ENCODE results near the gene KRTAP5-9.
"Not testable (repeated sequence)": the region's sequence is repeated elsewhere in the genome, so short reads cannot be mapped to it uniquely, and the experiment has no call there.

KRTAP5-9 gene

DNA sequence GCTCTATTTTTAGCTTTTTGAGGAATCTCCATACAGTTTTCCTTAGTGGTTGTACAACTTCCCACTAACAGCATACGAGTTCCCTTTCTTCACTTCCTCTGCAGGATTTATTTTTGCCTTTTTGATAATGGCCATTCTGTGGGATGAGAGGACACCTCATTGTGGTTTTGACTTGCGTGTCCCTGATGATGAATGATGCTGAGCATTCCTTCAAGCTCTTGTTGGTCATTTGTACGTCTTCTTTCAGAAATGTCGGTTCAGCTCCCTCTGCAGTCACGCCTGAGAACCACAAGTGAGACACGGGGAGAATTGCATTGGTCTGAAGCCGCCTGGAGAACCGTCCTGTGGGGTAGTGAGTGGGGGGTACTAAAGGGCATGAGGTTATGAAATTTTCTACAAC lies 15.2 kb downstream of the KRTAP5-9 start:
- DNase-seq (ENCODE audit: low spot score) = peak; percentile 88
- in situ Hi-C loops (cut with MboI; ENCODE audit: low pct_unique_long_range_greater_than_20kb, low sequenced_read_pairs, unreplicated experiment) = loop anchor here (5.0 kb wide), 1 partner anchor 36 kb away; the partner anchor contains the start of gene KRTAP5-7
- TF ChIP-seq CTCF (IDR thresholded peaks at IDR 0.05; ENCODE audit: extremely low read depth, insufficient read depth, missing control alignments) = peak; percentile 80

DNA sequence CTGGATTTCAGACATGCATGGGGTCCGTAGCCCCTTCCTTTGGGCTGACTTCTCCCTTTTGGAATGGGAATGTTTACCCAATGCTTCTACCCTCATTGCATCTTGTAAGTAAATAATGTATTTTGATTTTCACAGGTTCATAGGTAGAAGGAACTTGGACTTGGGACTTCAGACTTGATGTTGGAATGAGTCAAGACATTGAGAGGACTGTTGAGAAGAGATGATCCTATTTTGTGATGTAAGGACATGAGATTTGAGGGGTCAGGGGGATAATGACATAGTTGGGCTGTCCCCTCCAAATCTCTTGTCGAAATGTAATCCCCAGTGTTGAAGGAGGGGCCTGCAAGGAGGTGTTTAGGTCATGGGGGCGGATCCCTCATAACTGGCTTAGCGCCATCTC lies 16.2 kb downstream of the KRTAP5-9 start:
- in situ Hi-C loops (cut with MboI; ENCODE audit: low pct_unique_long_range_greater_than_20kb, low sequenced_read_pairs, unreplicated experiment) = loop anchor here (5.0 kb wide), 1 partner anchor 37 kb away; the partner anchor contains the start of gene KRTAP5-7
- DNase-seq (ENCODE audit: low spot score) = no peak
- TF ChIP-seq CTCF (IDR thresholded peaks at IDR 0.05; ENCODE audit: extremely low read depth, insufficient read depth, missing control alignments) = no peak

- in situ Hi-C loops (cut with MboI; ENCODE audit: low pct_unique_long_range_greater_than_20kb, low sequenced_read_pairs, unreplicated experiment) = no loop called here
- TF ChIP-seq CTCF (IDR thresholded peaks at IDR 0.05; ENCODE audit: extremely low read depth, insufficient read depth, missing control alignments) = no peak
- no peak for DNase-seq (ENCODE audit: low spot score)
Measured at GRCh38 chr11:71565263-71565662, 17.0 kb downstream of the KRTAP5-9 start, which contains the start of gene KRTAP5-10. TSS of gene KRTAP5-10 (plus strand) at chr11:71565563. CDS start at chr11:71565588, 25 bp downstream.

DNA sequence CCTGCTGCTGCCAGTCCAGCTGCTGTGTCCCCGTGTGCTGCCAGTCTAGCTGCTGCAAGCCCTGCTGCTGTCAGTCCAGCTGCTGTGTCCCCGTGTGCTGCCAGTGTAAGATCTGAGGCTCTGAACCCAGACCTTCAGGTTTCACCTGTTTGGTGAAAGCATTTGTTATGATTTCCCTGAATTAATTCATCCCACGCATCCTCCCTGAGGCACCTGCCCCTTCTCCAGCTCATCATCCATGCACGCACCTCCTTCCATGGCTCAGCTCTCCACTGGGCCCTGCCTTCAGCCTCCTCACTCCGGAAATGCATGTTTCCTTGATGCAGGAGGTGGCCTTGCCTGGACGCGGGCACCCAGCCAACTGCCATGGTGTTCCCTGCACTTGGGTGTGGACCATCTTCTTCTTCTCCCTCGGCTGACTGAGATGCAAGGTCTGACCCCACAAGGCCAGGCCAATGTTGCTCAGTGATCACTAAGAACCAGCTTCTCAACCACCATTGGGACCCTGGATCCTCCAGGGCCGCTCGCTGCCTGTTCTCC lies 17.9 kb downstream of the KRTAP5-9 start:
- TF ChIP-seq CTCF (IDR thresholded peaks at IDR 0.05; ENCODE audit: extremely low read depth, insufficient read depth, missing control alignments) = no peak
- in situ Hi-C loops (cut with MboI; ENCODE audit: low pct_unique_long_range_greater_than_20kb, low sequenced_read_pairs, unreplicated experiment) = no loop called here

GRCh38 chr11:71566626-71567599 lies 18.7 kb downstream of the KRTAP5-9 start:
- in situ Hi-C loops (cut with MboI; ENCODE audit: low pct_unique_long_range_greater_than_20kb, low sequenced_read_pairs, unreplicated experiment); DNase-seq (ENCODE audit: low spot score): not testable (repeated sequence)

More for the DNA sequence above, 17.9 kb downstream of the KRTAP5-9 start:
- no peak for DNase-seq (ENCODE audit: low spot score)

GRCh38 chr11:71567633-71568032 lies 19.4 kb downstream of the KRTAP5-9 start:
- DNase-seq (ENCODE audit: low spot score); in situ Hi-C loops (cut with MboI; ENCODE audit: low pct_unique_long_range_greater_than_20kb, low sequenced_read_pairs, unreplicated experiment): not testable (repeated sequence)

DNA sequence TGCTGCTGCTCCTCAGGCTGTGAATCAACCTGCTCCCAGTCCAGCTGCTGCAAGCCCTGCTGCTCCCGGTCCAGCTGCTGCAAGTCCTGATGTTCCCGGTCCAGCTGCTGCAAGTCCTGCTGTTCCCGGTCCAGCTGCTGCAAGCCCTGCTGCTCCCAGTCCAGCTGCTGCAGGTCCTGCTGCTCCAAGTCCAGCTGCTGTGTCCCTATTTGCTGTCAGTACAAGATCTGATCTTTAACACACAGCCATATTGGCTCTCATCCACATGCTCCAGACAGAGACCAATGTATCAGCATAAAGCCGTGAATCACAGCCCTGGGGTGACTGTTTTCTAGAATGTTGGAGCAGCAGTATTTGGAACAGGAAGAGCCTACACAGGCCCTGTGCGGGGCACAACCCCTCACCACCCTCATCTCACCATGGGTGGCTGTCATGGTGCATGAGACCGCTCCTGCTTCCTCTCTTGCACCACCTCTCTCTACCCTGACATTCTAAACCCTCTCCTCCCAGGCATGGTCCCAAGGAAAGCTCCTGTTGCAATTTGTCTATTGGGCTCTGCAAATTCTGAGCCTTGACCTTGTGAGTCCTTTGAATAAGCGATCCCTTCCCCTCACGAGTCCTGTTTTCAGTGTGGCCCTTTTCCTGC lies 20.6 kb downstream of the KRTAP5-9 start:
- DNase-seq (ENCODE audit: low spot score) = no peak
- in situ Hi-C loops (cut with MboI; ENCODE audit: low pct_unique_long_range_greater_than_20kb, low sequenced_read_pairs, unreplicated experiment) = no loop called here
- TF ChIP-seq CTCF (IDR thresholded peaks at IDR 0.05; ENCODE audit: extremely low read depth, insufficient read depth, missing control alignments) = no peak

- in situ Hi-C loops (cut with MboI; ENCODE audit: low pct_unique_long_range_greater_than_20kb, low sequenced_read_pairs, unreplicated experiment); DNase-seq (ENCODE audit: low spot score): not testable (repeated sequence)
Measured at GRCh38 chr11:71571101-71571850, 23.1 kb downstream of the KRTAP5-9 start.
